CD8-positive, alpha-beta memory T cell (primary cell): ENCODE measurements around the gene EOLA1. TPM values are rescaled to one million over a fixed set of nuclear protein-coding genes. Genes with fewer than 3 reads are reported as not detected.
"Not testable (repeated sequence)": the region's sequence is repeated elsewhere in the genome, so short reads cannot be mapped to it uniquely, and the experiment has no call there.

ENCODE experiments used
- CTCF ChIA-PET: fragments of 350-600 bp; sonication (Branson Sonifier 250); formaldehyde crosslinking; loops from one replicate; lab custom pipeline; 2021; ENCODE audit warnings: antibody characterized with exemption; lab: Charles Lee
- POLR2A ChIA-PET: fragments of 350-600 bp; sonication (Branson Sonifier 250); formaldehyde crosslinking; loops from one replicate; lab custom pipeline; 2021; ENCODE audit warnings: antibody characterized with exemption; lab: Charles Lee
- DNase-seq, 5 donors: peaks; one replicate each; pipeline versions ENCODE4 v3.0.0 to v3.0.0-alpha.2; 2020 to 2022; ENCODE audit warnings: mixed read lengths in 1 of 5
- H3K27ac ChIP-seq: one replicate; pipeline ENCODE4 v1.7.0; 2013; ENCODE audit warnings: low read depth, mild to moderate bottlenecking, low read length, moderate library complexity
- H3K27me3 ChIP-seq: 2 replicates; pipeline ENCODE4 v1.7.0; 2013; ENCODE audit warnings: low read length, mild to moderate bottlenecking; ENCODE audit not compliant: insufficient read depth, poor library complexity, severe bottlenecking
- H3K36me3 ChIP-seq: 2 replicates; pipeline ENCODE4 v1.7.0; 2013; ENCODE audit warnings: mild to moderate bottlenecking, low read length, moderate library complexity; ENCODE audit not compliant: insufficient read depth
- H3K4me1 ChIP-seq: 2 replicates; pipeline ENCODE4 v1.7.0; 2013; ENCODE audit warnings: mild to moderate bottlenecking, low read length, moderate library complexity; ENCODE audit not compliant: insufficient read depth
- H3K4me3 ChIP-seq: 2 replicates; pipeline ENCODE4 v1.7.0; 2013; ENCODE audit warnings: mild to moderate bottlenecking, low read length
- H3K9me3 ChIP-seq: 2 replicates; pipeline ENCODE4 v1.7.0; 2013; ENCODE audit warnings: mild to moderate bottlenecking, low read length
- H3K27ac Mint-ChIP-seq, 8 donors: one replicate each; pipeline ENCODE4 v1.8.0; 2020 to 2021; ENCODE audit warnings: mixed read lengths in 8 of 8, mild to moderate bottlenecking in 6 of 8, inconsistent platforms in 3 of 8, moderate library complexity in 3 of 8
- H3K27me3 Mint-ChIP-seq, 2 donors: one replicate each; pipeline ENCODE4 v1.8.0; 2020 to 2021; ENCODE audit warnings: mixed read lengths in 2 of 2, mild to moderate bottlenecking in 1 of 2, moderate library complexity in 1 of 2
- H3K36me3 Mint-ChIP-seq, 3 donors: one replicate each; pipeline ENCODE4 v1.8.0; 2020 to 2021; ENCODE audit warnings: mixed read lengths in 3 of 3, inconsistent platforms in 1 of 3, mild to moderate bottlenecking in 1 of 3
- H3K4me1 Mint-ChIP-seq, 3 donors: one replicate each; pipeline ENCODE4 v1.8.0; 2020 to 2021; ENCODE audit warnings: mixed read lengths in 3 of 3, inconsistent platforms in 1 of 3, mild to moderate bottlenecking in 1 of 3
- H3K4me3 Mint-ChIP-seq, 7 donors: one replicate each; pipeline ENCODE4 v1.8.0; 2020 to 2021; ENCODE audit warnings: mixed read lengths in 7 of 7, mild to moderate bottlenecking in 6 of 7, moderate library complexity in 4 of 7, inconsistent platforms in 2 of 7
- H3K9me3 Mint-ChIP-seq, 5 donors: one replicate each; pipeline ENCODE4 v1.8.0; 2020 to 2022; ENCODE audit warnings: mixed read lengths in 5 of 5, mild to moderate bottlenecking in 3 of 5, moderate library complexity in 2 of 5, inconsistent platforms in 1 of 5
- polyA plus RNA-seq: library from polyadenylated mRNA; unstranded; fragments of 300-500 nt; fragmentation: Illumina TruSeq; gene quantifications from one replicate; pipeline ENCODE4 v1.2.3, GENCODE V29; 2021
- total RNA-seq, 2 experiments: library from RNA; stranded (reverse); gene quantifications; one replicate each; pipeline ENCODE4 v1.2.3, GENCODE V29; 2021

Gene EOLA1
- total and polyA plus RNA-seq, 3 experiments from 2014 or later = 19.9 to 35.3 (median 33.4) TPM

- H3K4me1 Mint-ChIP-seq, H3K9me3 ChIP-seq, POLR2A ChIA-PET, H3K27ac ChIP-seq, DNase-seq, H3K9me3 Mint-ChIP-seq, H3K27me3 Mint-ChIP-seq, H3K36me3 Mint-ChIP-seq, CTCF ChIA-PET, H3K27ac Mint-ChIP-seq, H3K27me3 ChIP-seq, H3K4me1 ChIP-seq, H3K4me3 ChIP-seq, H3K36me3 ChIP-seq, H3K4me3 Mint-ChIP-seq: not testable (repeated sequence)
Observed at GRCh38 chrX:149595214-149595613, 54.4 kb downstream of the EOLA1 start, which contains the start of gene HSFX2. Gene HSFX2 (minus strand): TSS chrX:149595314. CDS start chrX:149594700, 614 bp downstream.

GRCh38 chrX:149595943-149596342 lies 55.1 kb downstream of the EOLA1 start:
- H3K4me3 Mint-ChIP-seq, H3K4me1 ChIP-seq, H3K27me3 Mint-ChIP-seq: not testable (repeated sequence)

More at GRCh38 chrX:149595943-149596342, 55.1 kb downstream of the EOLA1 start:
- H3K4me3 ChIP-seq, CTCF ChIA-PET, POLR2A ChIA-PET, H3K4me1 Mint-ChIP-seq, DNase-seq, H3K36me3 Mint-ChIP-seq, H3K27me3 ChIP-seq, H3K27ac Mint-ChIP-seq, H3K36me3 ChIP-seq, H3K9me3 ChIP-seq, H3K9me3 Mint-ChIP-seq, H3K27ac ChIP-seq: not testable (repeated sequence)

Other genes starting within 250 kb of the EOLA1 start
- 10 to 100 TPM; 84.6 to 86.0 TPM for gene IDS, start 35.7 kb upstream of the EOLA1 start, total RNA-seq
- gene IDS, start 35.7 kb upstream of the EOLA1 start, polyA plus RNA-seq = 145 TPM
- not detected for gene HSFX3, start 8.9 kb downstream of the EOLA1 start, total RNA-seq
- gene HSFX3, start 8.9 kb downstream of the EOLA1 start, polyA plus RNA-seq = not detected
- gene MAGEA9B, start 46.4 kb downstream of the EOLA1 start, total RNA-seq = not detected
- gene MAGEA9B, start 46.4 kb downstream of the EOLA1 start, polyA plus RNA-seq = not detected
- gene HSFX2, start 54.3 kb downstream of the EOLA1 start, total RNA-seq = under 1 TPM; 0.29 to 0.57 TPM
- not detected for gene HSFX2, start 54.3 kb downstream of the EOLA1 start, polyA plus RNA-seq
- gene TMEM185A, start 90.8 kb downstream of the EOLA1 start, total RNA-seq = 10 to 100 TPM; 29.1 to 29.2 TPM
- gene TMEM185A, start 90.8 kb downstream of the EOLA1 start, polyA plus RNA-seq = 20.0 TPM
- gene MAGEA11, start 171.0 kb downstream of the EOLA1 start, total RNA-seq = not detected
- not detected for gene MAGEA11, start 171.0 kb downstream of the EOLA1 start, polyA plus RNA-seq
- under 1 TPM in 1 of 2 experiments, not detected in 1; 0.29 TPM for gene HSFX1, start 233.1 kb downstream of the EOLA1 start, total RNA-seq
- gene HSFX1, start 233.1 kb downstream of the EOLA1 start, polyA plus RNA-seq = 0.14 TPM
- gene MAGEA9, start 240.9 kb downstream of the EOLA1 start, total RNA-seq = not detected
- not detected for gene MAGEA9, start 240.9 kb downstream of the EOLA1 start, polyA plus RNA-seq